Measurements from ENCODE around the gene SYNGR4.
A peak's percentile ranks its signal among the peaks of the same experiment; 100 is the strongest.
"Not testable (repeated sequence)": the region's sequence is repeated elsewhere in the genome, so short reads cannot be mapped to it uniquely, and the experiment has no call there.

SYNGR4 gene, protein sequence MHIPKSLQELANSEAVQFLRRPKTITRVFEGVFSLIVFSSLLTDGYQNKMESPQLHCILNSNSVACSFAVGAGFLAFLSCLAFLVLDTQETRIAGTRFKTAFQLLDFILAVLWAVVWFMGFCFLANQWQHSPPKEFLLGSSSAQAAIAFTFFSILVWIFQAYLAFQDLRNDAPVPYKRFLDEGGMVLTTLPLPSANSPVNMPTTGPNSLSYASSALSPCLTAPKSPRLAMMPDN

DNA sequence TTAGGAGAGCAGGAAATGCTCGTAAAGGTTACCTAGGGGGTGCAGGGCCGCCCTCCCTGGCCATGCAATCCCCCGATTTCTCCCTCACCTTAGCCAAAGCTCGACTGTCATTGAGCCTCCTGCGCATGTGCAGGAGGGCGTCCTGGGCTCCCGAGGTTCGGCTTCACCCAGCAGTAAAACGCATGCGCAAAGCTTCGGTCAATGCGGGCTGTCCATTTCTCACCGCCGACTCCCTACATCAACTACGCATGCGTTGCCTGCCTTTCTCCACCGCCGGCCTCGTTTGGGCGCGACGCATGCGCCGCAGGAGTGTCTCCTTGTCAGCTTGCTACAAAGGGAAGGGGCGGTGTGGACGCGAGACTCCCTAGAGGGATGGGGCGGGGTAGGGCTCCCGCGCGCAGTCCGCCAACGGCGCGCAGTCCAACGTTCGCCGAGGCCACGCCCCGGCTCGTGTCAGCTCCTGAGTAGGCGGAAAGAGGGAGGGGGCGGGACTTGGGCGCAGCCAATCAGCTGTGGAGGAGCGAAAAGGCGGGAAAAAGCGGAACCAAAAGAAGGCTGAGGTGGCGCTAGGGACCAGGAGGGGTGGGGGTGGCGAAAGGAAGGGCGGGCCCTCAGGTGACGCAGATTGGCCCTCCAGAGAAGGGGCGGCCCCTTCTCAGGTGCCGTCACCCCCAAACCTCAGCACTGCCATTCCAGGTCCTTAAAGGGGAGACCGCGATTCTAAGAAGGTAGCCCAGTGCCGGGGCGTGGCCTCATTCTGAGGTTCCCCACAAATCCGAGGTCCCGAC, at the start of gene SYNGR4, which contains the start of gene TMEM143:
Gene SYNGR4, plus strand, starts transcription at position 558 of the 788 bp plus-strand sequence. CDS start 1,476 bp downstream, outside the sequence.
Gene TMEM143, minus strand, starts transcription at position 131 of the 788 bp plus-strand sequence. Its CDS starts 20 bp downstream, at position 111.
- peak; percentile 100 for DNase-seq (ENCODE audit: low spot score)

- DNase-seq (ENCODE audit: low spot score): no peak
Measured at GRCh38 chr19:48315712-48316111, 48.5 kb upstream of the SYNGR4 start.

- DNase-seq (ENCODE audit: low spot score): not testable (repeated sequence)
Measured at GRCh38 chr19:48317708-48317960, 46.5 kb upstream of the SYNGR4 start.

GRCh38 chr19:48318286-48318987, 45.7 kb upstream of the SYNGR4 start:
- no peak for DNase-seq (ENCODE audit: low spot score)

DNA sequence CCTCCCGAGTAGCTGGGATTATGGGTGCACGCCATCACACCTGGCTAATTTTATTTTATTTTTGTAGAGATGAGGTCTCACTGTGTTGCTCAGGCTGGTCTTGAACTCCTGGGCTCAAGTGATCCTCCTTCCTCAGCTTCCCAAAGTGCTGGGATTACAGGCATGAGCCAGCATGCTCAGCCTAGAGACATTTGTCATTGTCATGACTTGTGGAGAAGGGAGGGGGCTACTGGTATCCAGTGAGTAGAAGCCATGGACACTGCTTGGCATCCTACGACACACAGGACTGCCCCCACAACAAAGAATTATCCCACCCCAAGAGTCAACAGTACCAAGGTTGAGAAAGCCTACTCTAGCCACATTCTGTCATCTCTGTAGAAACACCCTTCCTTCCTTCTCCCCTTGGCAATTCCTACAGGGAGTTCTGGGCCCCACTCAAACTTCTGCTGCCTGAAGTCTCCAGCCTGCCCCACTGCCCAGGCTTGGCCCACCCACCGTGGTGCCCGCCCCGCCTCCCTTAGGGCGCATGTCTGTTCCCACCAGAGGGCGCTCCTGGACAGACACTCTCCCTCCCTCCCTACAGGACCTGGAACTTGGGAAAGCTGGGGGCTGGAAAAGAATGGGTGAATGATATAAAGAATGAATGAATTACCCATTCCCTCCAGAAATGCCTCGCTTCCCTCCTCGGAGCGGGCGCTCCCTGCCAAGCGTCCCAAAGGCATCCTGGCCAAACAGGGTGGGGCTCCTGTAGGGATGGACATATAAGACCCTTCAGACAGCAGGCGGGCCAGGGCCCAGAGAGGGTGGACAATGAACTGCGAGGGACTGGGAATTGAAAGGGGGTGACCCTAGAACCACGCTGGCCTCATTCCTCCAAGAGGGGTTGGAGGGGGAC, 44.3 kb upstream of the SYNGR4 start:
- peak; percentile 82 for DNase-seq (ENCODE audit: low spot score)

GRCh38 chr19:48321372-48321621, 42.9 kb upstream of the SYNGR4 start:
- DNase-seq (ENCODE audit: low spot score): peak; percentile 87

DNA sequence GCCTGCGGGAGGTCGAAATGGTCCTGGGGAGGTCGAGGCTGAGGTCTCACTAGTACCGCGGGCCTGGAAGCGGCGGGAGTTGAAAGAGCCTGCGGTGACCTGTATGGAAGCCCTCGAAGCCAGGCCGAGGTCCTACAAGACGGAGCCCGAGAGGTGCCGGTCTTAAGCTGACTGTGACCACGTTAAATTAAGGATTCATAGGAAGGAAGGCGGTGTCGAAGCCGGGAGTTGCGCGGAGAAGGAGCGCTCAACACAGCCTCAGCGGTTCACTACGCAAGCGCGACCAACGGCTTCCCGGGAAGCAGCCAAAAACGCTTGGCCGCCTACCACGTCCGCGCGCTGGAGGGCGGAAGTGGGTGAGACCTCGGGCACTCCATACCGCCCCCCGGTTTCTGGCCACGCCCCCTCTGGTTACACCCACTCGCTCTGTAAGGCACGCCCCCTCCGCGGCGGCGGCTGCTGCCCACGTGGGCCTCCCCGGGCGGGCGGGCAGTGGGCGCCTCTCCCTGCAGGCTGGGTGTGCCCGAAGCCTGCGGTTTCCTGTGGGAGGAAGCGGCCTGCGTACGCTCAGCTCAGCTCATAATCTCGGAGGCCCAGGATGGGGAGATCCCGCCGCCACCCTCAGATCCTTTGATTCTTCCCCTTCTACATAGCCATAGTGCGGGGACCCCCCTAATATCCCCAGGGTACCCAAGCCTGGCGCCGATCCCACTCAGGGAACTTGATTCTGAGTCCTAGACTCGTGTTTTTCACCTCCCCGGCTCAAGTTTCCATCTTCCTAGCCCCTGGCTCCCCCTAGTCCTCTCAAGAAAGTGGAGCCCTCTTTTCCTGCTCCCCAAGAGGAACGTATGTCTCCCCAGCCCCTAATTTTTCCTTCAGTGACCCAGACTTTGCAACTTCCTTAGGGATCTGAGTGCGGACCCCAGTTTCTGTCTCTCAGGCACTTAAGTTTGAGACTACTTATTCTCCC, 42.3 kb upstream of the SYNGR4 start:
- peak; percentile 97 for DNase-seq (ENCODE audit: low spot score)

- peak; percentile 95 for DNase-seq (ENCODE audit: low spot score)
Measured at GRCh38 chr19:48325265-48325910, 38.8 kb upstream of the SYNGR4 start, which contains the start of gene EMP3. TSS of gene EMP3 (plus strand) at chr19:48325552. CDS start at chr19:48326845, 1,293 bp downstream.

DNA sequence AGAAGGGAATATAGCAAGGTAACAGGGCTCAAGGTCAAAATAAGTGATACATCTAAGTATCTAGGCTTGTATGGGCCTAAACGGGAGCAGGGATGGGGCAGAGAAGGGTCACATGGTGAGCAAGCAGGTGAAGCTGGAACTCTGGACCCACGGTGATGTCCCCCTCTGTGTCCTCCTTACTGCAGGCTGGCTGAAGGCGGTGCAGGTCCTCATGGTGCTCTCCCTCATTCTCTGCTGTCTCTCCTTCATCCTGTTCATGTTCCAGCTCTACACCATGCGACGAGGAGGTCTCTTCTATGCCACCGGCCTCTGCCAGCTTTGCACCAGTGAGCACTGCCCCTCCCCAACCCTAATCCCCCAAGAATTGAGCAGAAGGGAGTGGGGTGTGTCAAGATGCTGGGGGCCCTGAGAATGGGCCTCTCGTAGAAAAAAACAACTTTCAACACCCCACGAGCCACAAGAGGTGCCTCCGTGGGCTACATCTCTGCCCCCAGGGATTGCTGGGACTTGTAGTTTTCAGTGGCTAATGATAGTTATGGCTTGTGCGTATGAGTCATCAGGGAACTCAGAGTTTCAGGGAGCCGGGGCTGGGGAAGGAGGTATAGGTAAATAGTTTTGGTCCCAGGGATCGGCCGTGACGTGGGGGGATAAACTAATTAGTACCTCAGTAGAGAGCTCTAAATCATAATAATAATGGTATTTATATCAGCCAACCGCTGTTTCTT, 34.8 kb upstream of the SYNGR4 start:
- DNase-seq (ENCODE audit: low spot score): peak; percentile 59

DNA sequence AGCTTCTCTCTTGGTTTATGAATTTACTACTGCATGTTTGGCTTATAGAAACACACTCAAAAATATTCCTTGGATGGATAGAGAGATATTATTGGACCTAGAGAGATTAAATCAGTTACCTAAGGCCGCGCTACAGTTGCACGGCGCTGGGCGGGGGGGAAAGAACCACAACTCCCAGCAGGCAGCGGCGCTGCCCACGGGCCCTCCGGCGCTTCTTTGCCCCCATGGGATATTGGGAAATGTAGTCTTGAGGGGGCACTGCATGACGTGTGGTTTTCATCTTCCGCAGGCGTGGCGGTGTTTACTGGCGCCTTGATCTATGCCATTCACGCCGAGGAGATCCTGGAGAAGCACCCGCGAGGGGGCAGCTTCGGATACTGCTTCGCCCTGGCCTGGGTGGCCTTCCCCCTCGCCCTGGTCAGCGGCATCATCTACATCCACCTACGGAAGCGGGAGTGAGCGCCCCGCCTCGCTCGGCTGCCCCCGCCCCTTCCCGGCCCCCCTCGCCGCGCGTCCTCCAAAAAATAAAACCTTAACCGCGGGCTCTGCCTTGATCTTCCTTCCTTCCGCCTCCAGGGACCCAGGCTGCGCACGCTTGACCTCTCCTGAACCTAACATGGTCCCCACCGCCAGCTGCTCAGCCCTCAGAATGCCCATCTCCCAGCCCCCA, 34.0 kb upstream of the SYNGR4 start:
- DNase-seq (ENCODE audit: low spot score): no peak

DNA sequence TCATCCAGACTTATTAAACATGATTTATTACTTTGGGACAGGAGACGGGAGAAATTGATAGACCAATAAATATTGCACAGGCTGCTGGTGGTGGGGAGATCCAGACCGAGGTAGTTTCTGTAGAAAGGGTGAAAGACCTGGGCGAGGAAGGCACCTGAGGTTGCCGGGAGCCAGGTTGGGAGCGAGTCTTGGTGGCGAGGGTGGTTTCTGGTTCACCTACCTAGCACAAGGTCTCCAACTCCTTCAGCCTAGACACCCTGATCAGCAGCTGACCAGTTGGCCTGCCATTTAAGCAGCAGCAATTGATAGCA, 31.9 kb upstream of the SYNGR4 start:
- no peak for DNase-seq (ENCODE audit: low spot score)

DNA sequence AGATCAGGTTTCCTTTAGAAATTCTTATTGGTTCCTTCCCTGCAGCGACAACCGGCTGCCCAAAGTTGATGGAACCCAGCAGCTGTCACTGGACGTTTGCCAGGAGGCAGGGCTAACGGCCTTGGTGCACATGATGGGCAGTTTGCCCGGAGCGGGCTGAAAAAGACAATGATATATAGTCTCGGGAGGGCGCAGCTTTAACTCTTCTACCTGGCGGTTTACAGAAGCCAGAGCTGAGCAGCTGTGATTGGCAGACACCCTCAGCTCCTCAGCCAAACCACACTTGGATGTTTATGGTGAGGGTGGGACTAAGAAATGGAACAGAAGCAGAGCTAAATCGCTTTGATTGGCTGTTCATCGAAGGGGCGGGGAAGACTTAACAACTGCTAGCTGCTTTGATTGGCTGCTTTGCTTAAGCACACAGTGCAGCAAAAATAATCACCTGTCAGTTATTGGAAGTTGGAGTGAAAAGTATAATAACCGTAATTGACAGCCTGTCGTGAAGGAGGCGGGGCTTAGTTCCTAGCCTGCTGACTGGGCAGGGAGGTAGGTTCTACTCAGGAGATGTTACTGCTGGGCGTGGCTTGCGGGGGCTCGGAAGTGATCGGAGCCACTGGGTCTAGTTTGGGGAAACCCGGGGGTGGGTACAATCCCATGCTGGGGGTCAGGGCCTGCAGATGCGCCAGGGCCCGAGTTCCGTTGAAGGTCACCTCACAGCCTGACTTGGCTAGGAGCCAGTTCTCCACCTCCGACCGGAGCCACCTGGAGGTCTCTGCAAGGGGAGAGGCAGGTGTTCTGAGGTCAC, 31.3 kb upstream of the SYNGR4 start:
- DNase-seq (ENCODE audit: low spot score): peak; percentile 96

- peak; percentile 97 for DNase-seq (ENCODE audit: low spot score)
Measured at GRCh38 chr19:48333467-48334384, 30.4 kb upstream of the SYNGR4 start.

DNA sequence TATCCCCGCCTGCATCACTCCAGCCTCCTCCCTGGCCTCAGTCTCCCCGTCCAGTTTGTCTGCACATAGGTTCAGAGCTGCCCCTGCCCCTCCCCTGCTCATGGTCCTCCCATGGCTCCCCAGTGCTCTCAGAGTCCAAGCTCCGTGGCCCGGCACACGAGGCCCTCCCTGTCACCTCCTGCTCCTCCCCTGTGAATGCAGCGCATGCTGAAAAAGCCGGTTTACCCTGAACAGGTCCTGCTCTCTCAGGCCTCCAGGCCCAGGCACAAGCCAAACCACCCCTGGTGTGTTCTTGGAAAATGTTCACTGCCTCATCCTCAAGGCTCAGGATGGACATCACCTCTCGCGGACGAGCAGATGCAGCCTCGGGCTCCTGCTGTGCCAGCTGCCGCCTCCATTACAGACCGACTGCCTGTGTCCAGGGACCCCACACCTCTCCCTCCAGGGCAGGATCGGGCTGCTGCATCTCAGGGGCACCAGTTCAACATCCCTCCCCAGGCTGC, 25.9 kb upstream of the SYNGR4 start:
- no peak for DNase-seq (ENCODE audit: low spot score)

GRCh38 chr19:48338802-48339503, 25.2 kb upstream of the SYNGR4 start:
- DNase-seq (ENCODE audit: low spot score): no peak

- DNase-seq (ENCODE audit: low spot score): no peak
Measured at GRCh38 chr19:48340995-48341394, 23.2 kb upstream of the SYNGR4 start.
